GM23338 (cell line): ENCODE measurements around the gene PGLYRP1. TPM values are rescaled to one million over a fixed set of nuclear protein-coding genes. Genes with fewer than 3 reads are reported as not detected.

ENCODE experiments used
- ATAC-seq: fragments of 200-7000 bp; cut with Tn5 transposase; 3 replicates; pipeline ENCODE4 v1.9.1; 2020
- DNase-seq: peaks from one replicate; pipeline ENCODE4 v3.0.0-alpha.2; 2015; ENCODE audit warnings: low spot score
- H2AFZ ChIP-seq: fragments of 200-600 bp; sonication (generic); 2 replicates; pipeline ENCODE4 v1.8.0; 2016; ENCODE audit warnings: antibody characterized with exemption, mild to moderate bottlenecking, moderate library complexity
- H3F3A ChIP-seq: fragments of 200-600 bp; sonication (generic); replicated peaks from 2 replicates; pipeline ENCODE4 v1.8.0; 2017; ENCODE audit warnings: antibody characterized with exemption, mixed run types, low read depth
- H3K27ac ChIP-seq: fragments of 200-600 bp; sonication (generic); 2 replicates; pipeline ENCODE4 v1.6.1; 2016; ENCODE audit warnings: low read depth
- H3K27me3 ChIP-seq: fragments of 200-600 bp; sonication (generic); 2 replicates; pipeline ENCODE4 v1.8.0; 2016; ENCODE audit warnings: mild to moderate bottlenecking, mixed run types, moderate library complexity; ENCODE audit not compliant: insufficient read depth
- H3K36me3 ChIP-seq: fragments of 200-600 bp; sonication (generic); 2 replicates; pipeline ENCODE4 v1.8.0; 2016; ENCODE audit warnings: mild to moderate bottlenecking; ENCODE audit not compliant: insufficient read depth
- H3K4me1 ChIP-seq: fragments of 200-600 bp; sonication (generic); 2 replicates; pipeline ENCODE4 v1.8.0; 2016; ENCODE audit warnings: mild to moderate bottlenecking, moderate library complexity; ENCODE audit not compliant: insufficient read depth
- H3K4me2 ChIP-seq: fragments of 200-600 bp; sonication (generic); 2 replicates; pipeline ENCODE4 v1.7.1; 2017; ENCODE audit warnings: mixed run types
- H3K4me3 ChIP-seq: fragments of 200-600 bp; sonication (generic); 2 replicates; pipeline ENCODE4 v1.6.1; 2016; ENCODE audit warnings: mixed run types
- H3K79me2 ChIP-seq: fragments of 200-600 bp; sonication (generic); replicated peaks from 2 replicates; pipeline ENCODE4 v1.8.0; 2017; ENCODE audit warnings: mild to moderate bottlenecking; ENCODE audit not compliant: insufficient read depth
- H3K9me2 ChIP-seq: fragments of 200-600 bp; sonication (generic); 2 replicates; pipeline ENCODE4 v1.8.0; 2017; ENCODE audit not compliant: insufficient read depth
- H4K20me1 ChIP-seq: fragments of 200-600 bp; sonication (generic); replicated peaks from 2 replicates; pipeline ENCODE4 v1.8.0; 2017; ENCODE audit warnings: mild to moderate bottlenecking; ENCODE audit not compliant: insufficient read depth
- H3K27ac Mint-ChIP-seq: 2 replicates; pipeline ENCODE4 v1.8.0; 2020; ENCODE audit warnings: inconsistent platforms, mild to moderate bottlenecking, moderate library complexity, mixed read lengths
- H3K27me3 Mint-ChIP-seq: 3 replicates; pipeline ENCODE4 v1.8.0; 2022; ENCODE audit warnings: low read depth, mild to moderate bottlenecking, moderate library complexity, mixed read lengths, inconsistent platforms; ENCODE audit not compliant: insufficient read depth, poor library complexity
- H3K36me3 Mint-ChIP-seq: 3 replicates; pipeline ENCODE4 v1.8.0; 2021; ENCODE audit warnings: low read depth, mild to moderate bottlenecking, inconsistent platforms, moderate library complexity, mixed read lengths
- H3K4me1 Mint-ChIP-seq: 3 replicates; pipeline ENCODE4 v1.8.0; 2020; ENCODE audit warnings: mild to moderate bottlenecking, inconsistent platforms, mixed read lengths
- H3K4me3 Mint-ChIP-seq: 3 replicates; pipeline ENCODE4 v1.8.0; 2021; ENCODE audit warnings: moderate library complexity, mild to moderate bottlenecking, inconsistent platforms, mixed read lengths
- H3K9me3 Mint-ChIP-seq: 3 replicates; pipeline ENCODE4 v1.8.0; 2020; ENCODE audit warnings: moderate library complexity, mild to moderate bottlenecking, inconsistent platforms, mixed read lengths
- CREB1 ChIP-seq: fragments of 250-450 bp; sonication (Bioruptor Pico); IDR thresholded peaks from 2 replicates; pipeline ENCODE4 v1.5.0; 2020; ENCODE audit warnings: low read depth, mild to moderate bottlenecking, moderate library complexity
- EZH2 ChIP-seq: fragments of 200-600 bp; sonication (generic); IDR thresholded peaks from one replicate; pipeline ENCODE4 v1.8.0; 2017; ENCODE audit warnings: antibody characterized with exemption, mild to moderate bottlenecking, low read depth; ENCODE audit not compliant: unreplicated experiment
- EZH2phosphoT487 ChIP-seq: fragments of 200-600 bp; sonication (generic); IDR thresholded peaks from one replicate; pipeline ENCODE4 v1.8.1; 2018; ENCODE audit warnings: antibody characterized with exemption; ENCODE audit not compliant: unreplicated experiment
- NANOG ChIP-seq: IDR thresholded peaks from 2 replicates; pipeline ENCODE4 v1.6.1; 2016; ENCODE audit warnings: antibody characterized with exemption, borderline replicate concordance
- REST ChIP-seq: IDR thresholded peaks from one replicate; pipeline ENCODE4 v1.6.1; 2018; ENCODE audit warnings: antibody characterized with exemption; ENCODE audit not compliant: unreplicated experiment
- STAT1 ChIP-seq: IDR thresholded peaks from one replicate; pipeline ENCODE4 v1.6.1; 2016; ENCODE audit warnings: antibody characterized with exemption; ENCODE audit not compliant: unreplicated experiment
- ZNF114 ChIP-seq: fragments of 250-450 bp; sonication (Bioruptor Pico); IDR thresholded peaks from 2 replicates; pipeline ENCODE4 v1.5.0; 2020; ENCODE audit warnings: mild to moderate bottlenecking, moderate library complexity
- polyA plus RNA-seq: library from polyadenylated mRNA; unstranded; fragments of >200 nt; fragmentation: Nextera tagmentation; extraction: Ambion mirVana; gene quantifications from 2 replicates; pipeline ENCODE4 v1.2.1, GENCODE V29; 2016
- total RNA-seq: library from RNA; depleted of rRNA; stranded (reverse); fragments of >200 nt; shearing (Covaris generic); gene quantifications from 2 replicates; pipeline ENCODE4 v1.2.3, GENCODE V29; 2014
- TF ChIP-seq, protein P1 (sequence below): IDR thresholded peaks from 2 replicates; pipeline ENCODE4 v1.6.1; 2016; ENCODE audit warnings: antibody characterized with exemption

PGLYRP1 gene
- total and polyA plus RNA-seq, 2 experiments from 2014 or later, result not detected

DNA sequence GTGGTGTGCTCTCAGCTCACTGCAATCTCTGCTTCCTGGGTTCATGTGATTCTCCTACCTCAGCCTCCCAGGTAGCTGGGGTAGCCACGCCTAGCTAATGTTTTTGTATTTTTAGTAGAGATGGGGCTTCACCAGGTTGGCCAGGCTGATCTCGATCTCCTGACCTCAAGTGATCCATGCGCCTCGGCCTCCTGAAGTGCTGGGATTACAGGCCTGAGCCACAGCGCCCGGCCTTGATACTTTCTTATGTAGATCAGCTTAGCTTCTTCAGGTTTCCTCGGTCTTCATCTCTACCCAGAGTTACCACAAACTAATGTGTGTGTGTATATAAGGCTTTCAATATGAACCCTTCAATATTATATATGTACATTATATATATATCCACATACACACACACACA is 37.5 kb downstream of the PGLYRP1 start:
- Histone ChIP-seq H3K27ac (no peak overlapping the region), H3K4me1 (peaks cover 5% of the 10 kb centered on the region; the same call in 1 of the 2 replicates), H2AFZ (no peak overlapping the region), H3K79me2 (no peaks in the 10 kb centered on the region), H3K27me3 (no peaks in the 10 kb centered on the region), H4K20me1 (no peaks in the 10 kb centered on the region), H3K9me2 (no peaks in the 10 kb centered on the region), H3F3A (peaks cover 5% of the 10 kb centered on the region; the same call in 1 of the 2 replicates), H3K4me3 (no peak overlapping the region), H3K36me3 (no peaks in the 10 kb centered on the region), H3K4me2 (no peak overlapping the region)
- Mint-ChIP-seq H3K27me3 (peaks cover 4% of the 10 kb centered on the region), H3K4me1 (peaks cover 10% of the 10 kb centered on the region), H3K4me3 (no peak overlapping the region), H3K27ac (no peak overlapping the region), H3K36me3 (no peaks in the 10 kb centered on the region; the same call in 2 of the 3 replicates), H3K9me3 (no peaks in the 10 kb centered on the region; the same call in 2 of the 3 replicates)
- DNase-seq, result no peak
- peak; percentile 49 for ATAC-seq
- TF ChIP-seq, protein P1, sequence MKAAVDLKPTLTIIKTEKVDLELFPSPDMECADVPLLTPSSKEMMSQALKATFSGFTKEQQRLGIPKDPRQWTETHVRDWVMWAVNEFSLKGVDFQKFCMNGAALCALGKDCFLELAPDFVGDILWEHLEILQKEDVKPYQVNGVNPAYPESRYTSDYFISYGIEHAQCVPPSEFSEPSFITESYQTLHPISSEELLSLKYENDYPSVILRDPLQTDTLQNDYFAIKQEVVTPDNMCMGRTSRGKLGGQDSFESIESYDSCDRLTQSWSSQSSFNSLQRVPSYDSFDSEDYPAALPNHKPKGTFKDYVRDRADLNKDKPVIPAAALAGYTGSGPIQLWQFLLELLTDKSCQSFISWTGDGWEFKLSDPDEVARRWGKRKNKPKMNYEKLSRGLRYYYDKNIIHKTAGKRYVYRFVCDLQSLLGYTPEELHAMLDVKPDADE, result no peak
- TF ChIP-seq NANOG (no peak), REST (no peak)

GRCh38 chr19:45981350-45981749 is 41.5 kb downstream of the PGLYRP1 start:
- Histone ChIP-seq H3F3A (peaks cover 5% of the 10 kb centered on the region; the same call in 1 of the 2 replicates), H3K79me2 (no peaks in the 10 kb centered on the region), H3K4me3 (no peak overlapping the region), H3K36me3 (no peaks in the 10 kb centered on the region), H2AFZ (peak overlapping the region; percentile 98), H3K9me2 (no peaks in the 10 kb centered on the region), H3K27ac (no peak overlapping the region), H3K27me3 (no peaks in the 10 kb centered on the region), H4K20me1 (no peaks in the 10 kb centered on the region; the same call in 1 of the 2 replicates), H3K4me1 (peaks cover 5% of the 10 kb centered on the region; the same call in 1 of the 2 replicates), H3K4me2 (no peak overlapping the region)
- no peaks in the 10 kb centered on the region; the same call in 2 of the 3 replicates for H3K36me3 Mint-ChIP-seq
- no peak overlapping the region for H3K27ac Mint-ChIP-seq
- peaks cover 2% of the 10 kb centered on the region for H3K27me3 Mint-ChIP-seq
- DNase-seq (peak; percentile 63), ATAC-seq (peak; percentile 65)
- peaks cover 10% of the 10 kb centered on the region for H3K4me1 Mint-ChIP-seq
- no peaks in the 10 kb centered on the region; the same call in 2 of the 3 replicates for H3K9me3 Mint-ChIP-seq
- no peak overlapping the region; the same call in 2 of the 3 replicates for H3K4me3 Mint-ChIP-seq
- TF ChIP-seq REST (no peak), EZH2phosphoT487 (no peak), EZH2 (no peak), ZNF114 (CRISPR knock-in tag) (no peak), NANOG (no peak), CREB1 (CRISPR knock-in tag) (no peak), STAT1 (no peak)
- TF ChIP-seq, protein P1, result no peak
